ENCODE results near the gene PLEK. TPM values are rescaled to one million over a fixed set of nuclear protein-coding genes. Genes with fewer than 3 reads are reported as not detected.

The PLEK gene
- total RNA-seq, 2 donors from 2014 or later = not detected

GRCh38 chr2:68340226-68341061 is 24.6 kb upstream of the PLEK start:
- Histone ChIP-seq H3K4me1 (ENCODE audit: control insufficient read depth, insufficient read depth, low read length) (no peaks in the 10 kb centered on the region), H3K4me3 (ENCODE audit: low read length) (no peak overlapping the region), H3K27me3 (ENCODE audit: control insufficient read depth, insufficient read depth, low read length, poor library complexity, severe bottlenecking) (no peaks in the 10 kb centered on the region), H3K9me3 (ENCODE audit: control insufficient read depth, low read length) (no peaks in the 10 kb centered on the region), H3K36me3 (ENCODE audit: control insufficient read depth, insufficient read depth, low read length) (no peaks in the 10 kb centered on the region), H3K27ac (ENCODE audit: low read depth, low read length) (no peak overlapping the region), H3K9ac (ENCODE audit: extremely low read depth, low read length, poor library complexity, severe bottlenecking) (no peak overlapping the region)
- no peak for TF ChIP-seq CTCF (conservative IDR thresholded peaks at IDR 0.05)
- Mint-ChIP-seq H3K9me3 (no peaks in the 10 kb centered on the region), H3K27ac (no peak overlapping the region), H3K27me3 (ENCODE audit: insufficient read depth) (peaks cover 2% of the 10 kb centered on the region), H3K4me1 (no peaks in the 10 kb centered on the region), H3K4me3 (no peak overlapping the region), H3K36me3 (ENCODE audit: low read depth) (no peaks in the 10 kb centered on the region)
- 66 to 77% methylated on average over 3 to 5 of the region's 5 CpGs for WGBS, 2 experiments (ENCODE audit: insufficient coverage in 1 of 2, insufficient read length in 1 of 2)
- DNase-seq = no peak

GRCh38 chr2:68341062-68341329 is 24.1 kb upstream of the PLEK start:
- H3K27ac ChIP-seq (ENCODE audit: low read depth, low read length) = no peak overlapping the region
- no peaks in the 10 kb centered on the region for H3K36me3 Mint-ChIP-seq (ENCODE audit: low read depth)
- no peaks in the 10 kb centered on the region for H3K9me3 ChIP-seq (ENCODE audit: control insufficient read depth, low read length)
- TF ChIP-seq CTCF (conservative IDR thresholded peaks at IDR 0.05) = no peak
- 99% methylated on average over 3 of the region's 3 CpGs; no CpG with 5 or more reads in 1 of the 2 experiments for WGBS, 2 experiments (ENCODE audit: insufficient coverage in 1 of 2, insufficient read length in 1 of 2)
- no peak overlapping the region for H3K9ac ChIP-seq (ENCODE audit: extremely low read depth, low read length, poor library complexity, severe bottlenecking)
- H3K4me1 ChIP-seq (ENCODE audit: control insufficient read depth, insufficient read depth, low read length) = no peaks in the 10 kb centered on the region
- H3K4me1 Mint-ChIP-seq = no peaks in the 10 kb centered on the region
- no peak overlapping the region for H3K4me3 ChIP-seq (ENCODE audit: low read length)
- no peaks in the 10 kb centered on the region for H3K27me3 ChIP-seq (ENCODE audit: control insufficient read depth, insufficient read depth, low read length, poor library complexity, severe bottlenecking)
- no peak overlapping the region for H3K4me3 Mint-ChIP-seq
- H3K36me3 ChIP-seq (ENCODE audit: control insufficient read depth, insufficient read depth, low read length) = no peaks in the 10 kb centered on the region
- H3K27ac Mint-ChIP-seq = no peak overlapping the region
- DNase-seq = no peak
- peaks cover 2% of the 10 kb centered on the region for H3K27me3 Mint-ChIP-seq (ENCODE audit: insufficient read depth)
- no peaks in the 10 kb centered on the region for H3K9me3 Mint-ChIP-seq

GRCh38 chr2:68341583-68341982 is 23.5 kb upstream of the PLEK start:
- peaks cover 2% of the 10 kb centered on the region for H3K27me3 Mint-ChIP-seq (ENCODE audit: insufficient read depth)
- WGBS, 2 experiments (ENCODE audit: insufficient coverage in 1 of 2, insufficient read length in 1 of 2) = 86 to 97% methylated on average over 3 to 4 of the region's 4 CpGs
- Histone ChIP-seq H3K9me3 (ENCODE audit: control insufficient read depth, low read length) (no peaks in the 10 kb centered on the region), H3K36me3 (ENCODE audit: control insufficient read depth, insufficient read depth, low read length) (no peaks in the 10 kb centered on the region), H3K4me1 (ENCODE audit: control insufficient read depth, insufficient read depth, low read length) (no peaks in the 10 kb centered on the region), H3K27ac (ENCODE audit: low read depth, low read length) (no peak overlapping the region), H3K27me3 (ENCODE audit: control insufficient read depth, insufficient read depth, low read length, poor library complexity, severe bottlenecking) (no peaks in the 10 kb centered on the region), H3K9ac (ENCODE audit: extremely low read depth, low read length, poor library complexity, severe bottlenecking) (no peak overlapping the region), H3K4me3 (ENCODE audit: low read length) (no peak overlapping the region)
- H3K9me3 Mint-ChIP-seq = no peaks in the 10 kb centered on the region
- no peak overlapping the region for H3K27ac Mint-ChIP-seq
- no peaks in the 10 kb centered on the region for H3K4me1 Mint-ChIP-seq
- TF ChIP-seq CTCF (conservative IDR thresholded peaks at IDR 0.05) = no peak
- no peak overlapping the region for H3K4me3 Mint-ChIP-seq
- no peaks in the 10 kb centered on the region for H3K36me3 Mint-ChIP-seq (ENCODE audit: low read depth)
- DNase-seq = no peak
